Activated CD4-positive, alpha-beta T cell treated with anti-CD3 and anti-CD28 coated beads, Interleukin-2, amount 10 ng/mL, durations not matched to agents 7 days and 5 days (primary cell): Measurements from ENCODE around the gene SSH2. TPM values are rescaled to one million over a fixed set of nuclear protein-coding genes. Genes with fewer than 3 reads are reported as not detected.

Experiments used
- CTCF ChIA-PET: fragments of 350-600 bp; sonication (Branson Sonifier 250); formaldehyde crosslinking; loops from one replicate; lab custom pipeline; 2021; ENCODE audit warnings: antibody characterized with exemption; lab: Charles Lee
- POLR2A ChIA-PET: fragments of 350-600 bp; sonication (Branson Sonifier 250); formaldehyde crosslinking; loops from one replicate; lab custom pipeline; 2021; ENCODE audit warnings: antibody characterized with exemption; lab: Charles Lee
- DNase-seq: peaks from one replicate; pipeline ENCODE4 v3.0.0-alpha.2; 2020
- H3K27ac Mint-ChIP-seq: one replicate; pipeline ENCODE4 v1.8.0; 2021; ENCODE audit warnings: mild to moderate bottlenecking, moderate library complexity, mixed read lengths
- H3K27me3 Mint-ChIP-seq: one replicate; pipeline ENCODE4 v1.8.0; 2021; ENCODE audit warnings: mixed read lengths
- H3K36me3 Mint-ChIP-seq: one replicate; pipeline ENCODE4 v1.8.0; 2021; ENCODE audit warnings: low read depth, mixed read lengths
- H3K4me1 Mint-ChIP-seq: one replicate; pipeline ENCODE4 v1.8.0; 2021; ENCODE audit warnings: mixed read lengths
- H3K4me3 Mint-ChIP-seq: one replicate; pipeline ENCODE4 v1.8.0; 2021; ENCODE audit warnings: mild to moderate bottlenecking, moderate library complexity, mixed read lengths
- H3K9me3 Mint-ChIP-seq: one replicate; pipeline ENCODE4 v1.8.0; 2021; ENCODE audit warnings: mixed read lengths
- total RNA-seq, 2 experiments: library from RNA; stranded (reverse); gene quantifications; one replicate each; pipeline ENCODE4 v1.2.3, GENCODE V29; 2021

The SSH2 gene
- total RNA-seq, 2 experiments from 2014 or later: 72.5 to 74.2 TPM

DNA sequence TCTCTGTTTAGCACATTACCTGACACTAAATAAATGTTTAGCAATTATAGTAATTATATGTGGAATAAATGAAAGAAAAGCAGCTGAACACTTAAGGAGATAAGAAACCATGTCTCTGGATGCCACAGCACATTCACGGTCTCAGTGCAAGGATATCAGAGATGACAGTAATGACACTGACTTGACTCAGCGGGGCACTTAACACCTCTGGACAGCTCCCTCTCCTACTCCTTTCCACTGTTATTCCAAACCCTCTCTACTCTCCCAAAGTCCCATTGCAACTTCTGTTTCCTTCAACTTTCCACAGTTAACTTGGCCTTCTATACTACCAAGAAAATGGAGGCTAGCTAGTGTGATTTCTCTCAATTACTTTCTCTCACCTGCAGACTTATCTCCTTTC is 214.3 kb downstream of the SSH2 start:
- no peak overlapping the region for H3K4me3 Mint-ChIP-seq
- DNase-seq: no peak
- POLR2A ChIA-PET: interaction anchor here (0.7 kb wide), 1 partner anchor 41 kb away, joined by 4 read pairs; no protein-coding TSS in a partner anchor
- peaks cover 31% of the 10 kb centered on the region for H3K4me1 Mint-ChIP-seq
- H3K27ac Mint-ChIP-seq: no peak overlapping the region
- no peaks in the 10 kb centered on the region for H3K27me3 Mint-ChIP-seq
- H3K9me3 Mint-ChIP-seq: no peaks in the 10 kb centered on the region
- CTCF ChIA-PET: interaction anchor here (0.7 to 1.4 kb wide), 2 partner anchors 19 to 76 kb away, joined by 3 to 5 read pairs; no protein-coding TSS in a partner anchor
- peaks cover 57% of the 10 kb centered on the region for H3K36me3 Mint-ChIP-seq

DNA sequence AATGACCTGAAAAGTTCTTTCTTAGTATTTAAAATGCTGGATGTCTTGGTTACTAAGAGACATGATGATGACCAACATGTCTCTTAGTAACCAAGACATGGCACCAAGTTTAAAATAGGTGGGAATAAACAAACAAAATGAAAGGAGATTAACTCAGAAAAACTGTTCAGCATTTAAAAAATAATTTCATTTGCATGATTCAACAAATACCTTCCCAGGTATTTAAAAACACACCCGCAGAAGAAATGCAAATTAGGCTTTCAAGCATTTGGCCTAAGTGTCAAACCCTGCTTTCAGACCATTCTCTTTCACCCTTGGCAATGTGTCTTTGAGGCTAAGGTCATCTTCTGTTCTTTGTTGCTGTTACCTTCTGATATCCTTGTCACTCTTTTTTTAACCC is 215.9 kb downstream of the SSH2 start:
- H3K4me3 Mint-ChIP-seq: no peak overlapping the region
- ChIA-PET CTCF (interaction anchor here (1.0 kb wide), 1 partner anchor 9 kb away, joined by 4 read pairs; no protein-coding TSS in a partner anchor), POLR2A (no interaction called here)
- H3K36me3 Mint-ChIP-seq: peaks cover 63% of the 10 kb centered on the region
- no peaks in the 10 kb centered on the region for H3K9me3 Mint-ChIP-seq
- DNase-seq: no peak
- H3K27me3 Mint-ChIP-seq: no peaks in the 10 kb centered on the region
- H3K27ac Mint-ChIP-seq: no peak overlapping the region
- peaks cover 38% of the 10 kb centered on the region for H3K4me1 Mint-ChIP-seq

DNA sequence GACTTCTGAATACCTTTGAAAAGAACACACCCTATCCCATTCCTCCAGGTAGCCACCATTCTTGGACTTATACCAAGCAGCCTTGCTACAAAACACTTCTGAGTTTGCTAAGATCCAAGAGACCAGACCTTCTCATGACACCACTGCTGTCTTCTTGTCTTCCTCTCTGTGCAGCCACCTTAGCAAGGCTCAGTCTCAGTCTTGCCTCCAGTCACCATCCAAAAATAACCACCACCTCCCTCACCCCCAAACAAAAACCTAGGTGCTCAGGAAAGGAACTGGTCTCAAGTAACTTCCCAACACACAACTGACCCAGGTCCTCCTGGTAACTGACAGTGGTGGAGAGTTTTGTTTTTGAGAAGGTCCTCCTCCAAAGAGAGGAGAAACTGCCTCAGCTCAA is 216.4 kb downstream of the SSH2 start:
- POLR2A ChIA-PET: no interaction called here

DNA sequence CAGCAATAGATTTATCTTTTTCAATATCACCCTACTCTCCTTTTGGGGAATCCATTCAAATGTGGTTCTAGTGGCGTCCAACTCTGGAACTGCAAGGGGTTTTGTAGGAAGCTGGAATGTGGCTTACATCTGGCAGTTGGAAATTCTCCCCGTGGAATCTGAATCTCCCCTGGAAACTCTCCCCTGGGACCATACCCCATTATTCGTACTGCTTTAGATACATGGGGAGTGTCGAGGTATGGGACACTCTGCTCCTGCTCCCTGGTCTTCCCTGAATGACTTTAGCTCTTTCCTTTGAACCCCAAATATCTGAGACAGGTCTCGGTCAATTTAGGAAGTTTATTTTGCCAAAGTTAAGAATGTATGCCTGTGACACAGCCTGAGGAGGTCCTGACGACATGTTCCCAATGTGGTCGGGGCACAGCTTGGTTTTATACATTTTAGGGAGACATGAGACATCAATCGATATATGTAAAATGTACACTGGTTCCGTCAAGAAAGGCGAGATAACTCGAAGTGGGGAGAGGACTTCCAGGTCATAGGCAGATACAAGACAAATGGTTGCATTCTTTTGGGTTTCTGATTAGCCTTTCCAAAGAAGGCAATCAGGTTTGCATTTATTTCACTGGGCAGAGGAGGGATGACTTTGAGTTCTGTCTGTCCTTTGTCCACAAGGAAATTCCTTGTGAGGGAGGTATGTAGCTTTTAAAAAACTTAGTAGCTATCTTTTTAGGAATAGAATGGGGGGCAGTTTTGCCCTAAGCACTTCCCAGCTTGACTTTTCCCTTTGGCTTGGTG is 218.2 kb downstream of the SSH2 start:
- POLR2A ChIA-PET: interaction anchor here (0.7 kb wide), 1 partner anchor 58 kb away, joined by 3 read pairs; no protein-coding TSS in a partner anchor
- peaks cover 45% of the 10 kb centered on the region for H3K4me1 Mint-ChIP-seq
- H3K27ac Mint-ChIP-seq: peak overlapping the region; percentile 41

More for the DNA sequence above, 216.4 kb downstream of the SSH2 start:
- CTCF ChIA-PET: interaction anchor here (1.0 to 1.2 kb wide), 2 partner anchors 9 to 15 kb away, joined by 3 to 4 read pairs; no protein-coding TSS in a partner anchor
- Mint-ChIP-seq H3K27ac (peak overlapping the region; percentile 58), H3K36me3 (peaks cover 58% of the 10 kb centered on the region), H3K27me3 (no peaks in the 10 kb centered on the region), H3K4me1 (peaks cover 39% of the 10 kb centered on the region), H3K9me3 (no peaks in the 10 kb centered on the region), H3K4me3 (no peak overlapping the region)
- DNase-seq: no peak

DNA sequence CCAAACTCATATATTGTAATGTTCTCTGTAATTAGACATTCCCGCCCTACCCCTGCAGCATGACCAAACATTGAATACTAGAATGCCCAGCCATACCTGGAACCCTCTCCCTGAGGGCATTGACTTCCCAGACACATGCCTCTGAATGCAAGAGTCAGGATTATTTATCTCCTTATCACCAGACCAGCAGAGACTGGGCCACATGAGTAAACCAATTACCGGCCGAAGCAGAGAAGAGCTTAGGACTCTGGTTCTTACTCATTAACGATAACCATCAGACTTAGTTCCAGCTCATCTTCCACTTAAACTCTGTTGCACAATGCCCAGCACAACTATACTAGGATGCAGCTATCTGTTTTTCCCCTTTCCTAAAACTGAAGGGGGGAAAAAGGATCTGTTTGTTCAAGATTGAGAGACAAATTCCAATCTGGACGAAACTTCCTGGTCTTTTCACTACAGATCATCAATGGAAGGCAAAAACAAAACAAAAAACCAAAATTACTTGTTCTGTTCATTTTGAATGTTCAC is 219.1 kb downstream of the SSH2 start:
- Mint-ChIP-seq H3K27me3 (no peaks in the 10 kb centered on the region), H3K27ac (no peak overlapping the region), H3K4me3 (no peak overlapping the region), H3K9me3 (no peaks in the 10 kb centered on the region), H3K36me3 (peaks cover 41% of the 10 kb centered on the region), H3K4me1 (peaks cover 47% of the 10 kb centered on the region)
- ChIA-PET CTCF (interaction anchor here (0.7 to 2.0 kb wide), 6 partner anchors 12 to 94 kb away, joined by 3 to 7 read pairs (median 4); no protein-coding TSS in a partner anchor), POLR2A (interaction anchor here (0.7 kb wide), 1 partner anchor 58 kb away, joined by 3 read pairs; no protein-coding TSS in a partner anchor)
- no peak for DNase-seq

More for the DNA sequence above, 218.2 kb downstream of the SSH2 start:
- Mint-ChIP-seq H3K4me3 (no peak overlapping the region), H3K9me3 (no peaks in the 10 kb centered on the region), H3K27me3 (no peaks in the 10 kb centered on the region), H3K36me3 (peaks cover 48% of the 10 kb centered on the region)
- CTCF ChIA-PET: interaction anchor here (1.0 to 2.0 kb wide), 5 partner anchors 11 to 95 kb away, joined by 3 to 7 read pairs (median 6); no protein-coding TSS in a partner anchor
- DNase-seq: no peak

DNA sequence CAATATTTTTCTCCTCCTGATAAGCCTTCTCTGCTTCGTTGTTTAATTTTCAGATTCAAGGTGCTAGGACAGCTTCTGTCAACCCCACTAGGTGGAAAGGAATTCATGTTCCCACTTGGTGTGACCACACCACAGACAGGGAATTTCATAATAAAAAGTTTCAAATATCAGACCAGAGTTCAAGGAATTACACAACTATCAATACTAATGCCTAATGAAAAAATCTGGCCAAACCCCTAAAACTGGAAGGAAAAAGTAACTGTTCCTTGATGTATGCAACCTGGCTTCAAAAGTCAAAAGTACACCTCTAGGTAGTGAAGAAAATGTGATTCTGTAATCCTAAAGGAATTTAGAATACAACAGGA is 219.5 kb downstream of the SSH2 start:
- peaks cover 50% of the 10 kb centered on the region for H3K4me1 Mint-ChIP-seq
- no peak overlapping the region for H3K4me3 Mint-ChIP-seq
- peaks cover 40% of the 10 kb centered on the region for H3K36me3 Mint-ChIP-seq
- no peak overlapping the region for H3K27ac Mint-ChIP-seq
- DNase-seq: no peak
- no peaks in the 10 kb centered on the region for H3K27me3 Mint-ChIP-seq
- H3K9me3 Mint-ChIP-seq: no peaks in the 10 kb centered on the region
- ChIA-PET CTCF (interaction anchor here (0.7 to 1.9 kb wide), 4 partner anchors 12 to 93 kb away, joined by 3 to 7 read pairs (median 5); no protein-coding TSS in a partner anchor), POLR2A (no interaction called here)

DNA sequence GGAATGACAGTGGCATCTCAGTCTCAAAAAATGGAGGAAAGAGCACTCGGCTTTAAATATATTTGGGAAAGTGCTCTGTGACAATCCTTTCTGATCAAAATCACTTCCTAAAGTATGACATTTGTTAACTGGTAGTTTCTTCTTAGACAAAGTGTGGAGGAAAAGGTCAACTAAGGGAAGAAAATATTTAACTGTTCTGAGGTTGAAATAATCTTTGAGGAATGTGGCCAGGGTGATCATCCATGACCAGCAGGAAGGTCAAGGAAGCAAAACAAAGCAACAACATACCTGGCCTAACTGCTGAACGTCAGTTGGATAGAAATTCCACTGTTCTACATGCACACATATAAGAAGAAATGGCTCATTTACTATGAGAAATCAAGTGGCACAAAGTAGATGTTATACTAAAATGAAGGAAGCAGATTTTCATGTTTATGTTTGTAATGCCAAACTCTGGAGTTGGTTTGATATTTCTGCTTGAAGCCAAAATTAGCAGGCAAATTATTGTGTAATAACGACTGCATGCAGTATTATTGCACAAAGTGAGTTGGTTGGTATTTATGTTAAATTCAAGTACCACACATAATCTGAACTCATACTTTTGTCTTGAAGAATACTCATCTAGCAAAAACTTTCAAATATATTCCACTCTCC is 220.0 kb downstream of the SSH2 start:
- H3K4me3 Mint-ChIP-seq: no peak overlapping the region

DNA sequence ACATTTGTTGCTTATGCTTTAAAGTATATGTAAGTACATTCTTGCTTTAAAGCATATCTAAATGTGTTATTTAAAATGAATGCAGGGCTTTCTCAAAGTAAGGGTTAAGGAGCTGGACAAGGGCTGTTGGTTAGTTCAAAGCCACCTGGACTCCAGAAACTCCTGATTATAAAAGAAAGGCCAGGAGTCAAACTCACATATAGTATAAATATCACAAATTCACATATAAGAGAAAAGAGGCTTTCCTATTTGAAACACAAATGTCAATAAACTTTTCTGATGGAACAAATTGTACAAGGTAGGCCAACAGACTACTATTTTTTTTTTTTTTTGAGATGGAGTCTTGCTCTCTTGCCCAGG is 222.8 kb downstream of the SSH2 start:
- Mint-ChIP-seq H3K36me3 (peaks cover 44% of the 10 kb centered on the region), H3K4me1 (peaks cover 57% of the 10 kb centered on the region), H3K27me3 (no peaks in the 10 kb centered on the region), H3K4me3 (peak overlapping the region; percentile 83), H3K27ac (peak overlapping the region; percentile 100), H3K9me3 (no peaks in the 10 kb centered on the region)
- ChIA-PET POLR2A (no interaction called here), CTCF (interaction anchor here (0.6 to 2.1 kb wide), 6 partner anchors 10 to 799 kb away, joined by 3 to 9 read pairs (median 4); no protein-coding TSS in a partner anchor)
- DNase-seq: no peak

More for the DNA sequence above, 220.0 kb downstream of the SSH2 start:
- no peaks in the 10 kb centered on the region for H3K9me3 Mint-ChIP-seq
- POLR2A ChIA-PET: no interaction called here
- no peak for DNase-seq
- peak overlapping the region; percentile 19 for H3K27ac Mint-ChIP-seq
- no peaks in the 10 kb centered on the region for H3K27me3 Mint-ChIP-seq
- H3K36me3 Mint-ChIP-seq: peaks cover 42% of the 10 kb centered on the region
- CTCF ChIA-PET: interaction anchor here (0.8 to 1.4 kb wide), 3 partner anchors 11 to 93 kb away, joined by 3 to 4 read pairs (median 3); no protein-coding TSS in a partner anchor
- peaks cover 53% of the 10 kb centered on the region for H3K4me1 Mint-ChIP-seq

DNA sequence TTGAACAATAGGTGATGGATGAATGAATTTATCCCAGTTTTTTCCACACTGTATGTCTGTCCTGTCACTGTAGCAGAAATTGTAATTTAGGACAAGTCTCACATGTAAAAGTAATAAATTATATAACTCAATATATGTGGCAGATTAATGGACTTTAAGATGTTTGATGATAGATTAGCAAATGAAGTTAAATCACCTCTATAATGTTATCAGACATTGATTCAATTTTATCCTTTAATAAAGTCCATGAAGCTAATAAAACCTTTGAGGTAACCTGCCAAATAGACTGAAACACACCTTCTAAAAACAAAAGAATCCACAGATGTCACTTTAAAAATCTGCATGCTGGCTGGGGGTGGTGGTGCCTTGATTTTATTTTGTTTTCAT is 224.0 kb downstream of the SSH2 start:
- ChIA-PET CTCF (interaction anchor here (1.3 to 2.1 kb wide), 2 partner anchors 14 to 89 kb away, joined by 3 to 9 read pairs; no protein-coding TSS in a partner anchor), POLR2A (interaction anchor here (0.7 kb wide), 1 partner anchor 75 kb away, joined by 3 read pairs; no protein-coding TSS in a partner anchor)
- peak overlapping the region; percentile 100 for H3K27ac Mint-ChIP-seq
- H3K9me3 Mint-ChIP-seq: no peaks in the 10 kb centered on the region
- H3K4me1 Mint-ChIP-seq: peaks cover 57% of the 10 kb centered on the region
- H3K36me3 Mint-ChIP-seq: peaks cover 36% of the 10 kb centered on the region
- H3K27me3 Mint-ChIP-seq: no peaks in the 10 kb centered on the region
- peak overlapping the region; percentile 83 for H3K4me3 Mint-ChIP-seq
- no peak for DNase-seq

DNA sequence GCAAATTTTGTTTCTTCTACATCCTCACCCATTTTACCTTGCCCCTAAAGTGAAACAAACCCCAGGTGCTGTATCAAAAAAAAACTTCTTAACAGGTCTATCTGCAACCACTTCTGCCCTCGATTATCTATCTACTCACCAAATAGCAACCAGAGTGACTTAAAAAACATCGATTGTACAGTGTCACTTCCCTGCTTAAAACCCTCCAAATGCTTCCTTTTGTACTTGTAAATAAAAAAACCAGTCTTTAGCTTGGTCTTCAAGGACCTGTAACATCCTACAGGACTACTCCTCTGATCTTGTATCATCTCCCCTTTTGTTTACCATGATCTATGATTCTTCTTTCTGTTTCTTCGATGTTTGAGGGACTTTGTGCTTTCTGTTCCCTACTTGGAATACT is 224.6 kb downstream of the SSH2 start:
- no peaks in the 10 kb centered on the region for H3K27me3 Mint-ChIP-seq
- H3K9me3 Mint-ChIP-seq: no peaks in the 10 kb centered on the region
- H3K27ac Mint-ChIP-seq: peak overlapping the region; percentile 100
- H3K36me3 Mint-ChIP-seq: peaks cover 32% of the 10 kb centered on the region
- no peak for DNase-seq
- CTCF ChIA-PET: interaction anchor here (1.3 to 2.1 kb wide), 2 partner anchors 14 to 89 kb away, joined by 3 to 9 read pairs; no protein-coding TSS in a partner anchor
- POLR2A ChIA-PET: interaction anchor here (0.7 kb wide), 2 partner anchors 31 to 76 kb away, joined by 3 read pairs; no protein-coding TSS in a partner anchor
- peaks cover 54% of the 10 kb centered on the region for H3K4me1 Mint-ChIP-seq
- peak overlapping the region; percentile 62 for H3K4me3 Mint-ChIP-seq

DNA sequence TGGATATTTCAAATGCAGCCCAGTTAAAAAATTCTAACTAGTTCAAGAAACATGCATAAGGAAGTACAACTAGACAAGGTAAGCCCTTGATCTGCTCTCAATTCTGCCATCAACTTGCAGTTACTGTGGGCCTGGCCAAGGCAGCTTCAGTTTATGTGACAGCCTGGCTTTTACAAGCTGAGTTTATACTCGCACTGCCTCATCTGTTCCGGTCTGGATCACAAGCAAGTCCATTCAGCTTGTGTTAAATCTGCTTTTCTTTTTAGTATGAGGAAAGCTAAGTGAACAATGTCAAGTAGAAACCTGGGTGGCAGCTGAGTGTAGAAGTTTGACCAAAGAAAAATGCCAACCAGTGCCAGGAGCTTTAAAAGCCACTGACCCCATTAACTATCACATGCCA is 230.7 kb downstream of the SSH2 start:
- no peaks in the 10 kb centered on the region for H3K9me3 Mint-ChIP-seq
- peaks cover 45% of the 10 kb centered on the region for H3K36me3 Mint-ChIP-seq
- H3K4me3 Mint-ChIP-seq: no peak overlapping the region
- POLR2A ChIA-PET: interaction anchor here (0.6 kb wide), 1 partner anchor 155 kb away, joined by 3 read pairs; no protein-coding TSS in a partner anchor
- no peaks in the 10 kb centered on the region for H3K27me3 Mint-ChIP-seq
- CTCF ChIA-PET: interaction anchor here (1.3 to 1.8 kb wide), 4 partner anchors 10 to 26 kb away, joined by 3 to 6 read pairs (median 4); no protein-coding TSS in a partner anchor
- peaks cover 20% of the 10 kb centered on the region for H3K4me1 Mint-ChIP-seq
- no peak for DNase-seq
- no peak overlapping the region for H3K27ac Mint-ChIP-seq

DNA sequence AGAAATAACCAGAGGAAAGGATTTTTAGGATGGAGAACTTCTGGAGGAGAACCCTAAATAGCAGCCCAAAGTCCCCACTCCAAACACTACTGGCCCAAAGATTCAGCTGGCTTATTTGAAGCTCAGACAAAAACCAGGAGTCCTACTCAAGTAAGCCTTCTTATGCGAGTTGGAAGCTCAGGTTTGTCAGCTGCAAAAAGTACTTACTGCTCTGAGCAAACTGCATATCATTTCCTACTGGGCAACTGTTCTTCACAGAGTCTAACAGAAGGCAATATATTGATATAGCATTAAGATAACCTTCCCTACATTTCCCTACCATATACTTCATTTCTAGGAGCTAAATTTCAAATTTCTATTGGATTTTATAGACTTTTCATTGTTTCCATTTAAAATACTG is 231.2 kb downstream of the SSH2 start:
- Mint-ChIP-seq H3K27ac (no peak overlapping the region), H3K27me3 (no peaks in the 10 kb centered on the region), H3K36me3 (peaks cover 49% of the 10 kb centered on the region), H3K4me3 (no peak overlapping the region), H3K4me1 (peaks cover 17% of the 10 kb centered on the region), H3K9me3 (no peaks in the 10 kb centered on the region)
- no peak for DNase-seq
- ChIA-PET POLR2A (interaction anchor here (0.6 kb wide), 1 partner anchor 156 kb away, joined by 3 read pairs; no protein-coding TSS in a partner anchor), CTCF (interaction anchor here (0.6 to 1.8 kb wide), 5 partner anchors 10 to 418 kb away, joined by 3 to 6 read pairs (median 4); no protein-coding TSS in a partner anchor)
